AG04450 (cell line): ENCODE measurements around the gene PCLO. TPM values are rescaled to one million over a fixed set of nuclear protein-coding genes. Genes with fewer than 3 reads are reported as not detected.

Experiments
- CTCF ChIA-PET: fragments of 300-600, 350-600 bp; formaldehyde crosslinking; extraction: SDS; loops from one replicate; lab custom pipeline; 2022; ENCODE audit warnings: antibody characterized with exemption, inconsistent platforms; lab: Charles Lee
- POLR2A ChIA-PET: fragments of 350-600 bp; formaldehyde crosslinking; extraction: SDS; loops from one replicate; lab custom pipeline; 2021; ENCODE audit warnings: antibody characterized with exemption, inconsistent platforms; lab: Yijun Ruan, JAX
- DNase-seq: peaks from one replicate; pipeline ENCODE4 v3.0.0-alpha.2; 2011; ENCODE audit warnings: low read depth, low spot score
- H3K27ac ChIP-seq: one replicate; pipeline ENCODE4 v1.5.1; 2012; ENCODE audit warnings: low read depth, low read length, control low read depth
- H3K27me3 ChIP-seq: one replicate; pipeline ENCODE4 v1.6.0; 2012; ENCODE audit warnings: low read length; ENCODE audit not compliant: control insufficient read depth, insufficient read depth
- H3K4me3 ChIP-seq: 2 replicates; pipeline ENCODE4 v1.5.1; 2011; ENCODE audit warnings: mild to moderate bottlenecking, low read depth, low read length, control low read depth
- H3K9me3 ChIP-seq: 2 replicates; pipeline ENCODE4 v1.5.1; 2012; ENCODE audit warnings: low read length; ENCODE audit not compliant: control insufficient read depth, insufficient read depth
- CTCF ChIP-seq: IDR thresholded peaks from 2 replicates; pipeline ENCODE4 v1.5.1; 2011; ENCODE audit warnings: low read depth, low read length, control low read depth, inconsistent platforms
- polyA minus RNA-seq: library from RNA; depleted of rRNA, polyadenylated mRNA; stranded (reverse); fragments of >200 nt; gene quantifications from 2 replicates; pipeline ENCODE4 v1.2.3, GENCODE V29; 2011; rRNA and poly(A)+ RNA removed
- polyA plus RNA-seq: library from polyadenylated mRNA; depleted of rRNA; stranded (reverse); fragments of >200 nt; gene quantifications from 2 replicates; pipeline ENCODE4 v1.2.3, GENCODE V29; 2011; rRNA removed

Gene PCLO
- polyA plus RNA-seq (0.01 and 0.07 TPM in 2 replicates), polyA minus RNA-seq (0.04 TPM in 1 of 2 replicates, not detected in the other)

DNA sequence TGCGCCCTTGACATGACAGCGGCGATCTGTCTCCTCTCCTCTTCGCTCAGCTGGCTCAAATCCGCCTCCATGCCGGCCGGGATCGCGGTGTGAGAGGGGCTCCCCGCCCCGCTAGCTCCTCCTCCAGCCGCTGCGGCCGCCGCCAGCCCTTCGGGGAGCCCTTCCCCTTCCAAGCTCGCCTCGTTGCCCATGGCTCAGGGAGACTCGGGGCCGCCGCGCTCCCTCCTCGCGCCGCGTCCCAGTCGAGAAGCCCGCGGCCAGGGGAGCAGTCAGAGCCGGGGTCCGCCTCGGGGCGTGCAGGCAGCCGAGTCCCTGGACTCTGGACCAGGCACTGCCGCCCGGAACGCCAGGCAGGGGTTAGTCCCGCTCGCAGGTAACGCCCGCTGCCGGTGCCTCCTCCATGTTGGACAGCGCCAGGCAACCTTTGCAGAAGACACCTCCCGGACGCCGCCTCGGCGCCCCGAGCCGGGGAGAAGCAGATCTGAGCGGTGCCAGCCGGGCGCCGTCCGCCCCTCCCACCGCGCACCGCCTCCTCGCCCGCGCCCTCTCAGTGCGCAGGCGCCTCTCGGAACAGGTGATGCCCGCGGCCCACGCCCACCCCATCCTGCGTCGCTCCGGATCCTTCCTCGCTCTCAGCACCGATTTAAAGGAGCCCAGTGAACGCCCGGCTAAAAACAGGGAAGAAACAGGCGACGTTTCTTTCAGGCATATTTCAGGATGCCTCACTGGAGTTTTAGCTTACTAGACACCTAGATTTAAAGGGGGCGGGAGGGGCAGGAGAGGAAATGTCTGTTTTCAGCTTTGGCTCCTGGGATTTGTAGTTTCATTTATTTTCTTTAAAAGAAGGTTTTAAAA is at the start of gene PCLO:
PCLO (minus strand) TSS at position 483 of the 855 bp plus-strand sequence; CDS start at position 191, 292 bp downstream.
- Histone ChIP-seq H3K27ac (no peak within 1 kb of the TSS), H3K9me3 (no peaks in the 10 kb centered on the region), H3K27me3 (peaks cover 4% of the 10 kb centered on the region), H3K4me3 (peak within 1 kb of the TSS; percentile 65)
- no peak for TF ChIP-seq CTCF
- ChIA-PET POLR2A (no interaction called here), CTCF (no interaction called here)
- no peak for DNase-seq

DNA sequence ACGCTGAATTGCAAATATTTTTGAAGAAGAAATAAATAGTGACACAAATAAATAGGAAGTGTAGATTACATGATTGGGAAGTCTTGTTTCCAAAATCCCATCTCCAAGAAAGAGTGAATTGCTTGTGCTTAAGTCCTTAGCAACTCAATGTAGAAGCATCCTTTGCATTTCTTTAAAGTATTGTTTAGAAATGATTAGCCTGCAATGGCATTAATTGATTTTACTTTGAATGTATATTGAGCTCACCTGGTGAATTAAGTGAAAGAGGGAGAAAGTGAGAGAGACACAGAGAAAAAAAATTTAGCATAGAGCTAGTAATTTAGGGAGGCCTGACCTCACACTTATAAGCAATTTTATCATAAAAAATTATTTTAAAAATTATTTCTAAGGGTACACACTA is 49.0 kb upstream of the PCLO start:
- H3K4me3 ChIP-seq: no peak overlapping the region
- CTCF ChIA-PET: no interaction called here
- no peak for DNase-seq
- no peak for TF ChIP-seq CTCF
- no peaks in the 10 kb centered on the region for H3K9me3 ChIP-seq
- POLR2A ChIA-PET: no interaction called here
- H3K27ac ChIP-seq: no peak overlapping the region
- no peaks in the 10 kb centered on the region for H3K27me3 ChIP-seq

DNA sequence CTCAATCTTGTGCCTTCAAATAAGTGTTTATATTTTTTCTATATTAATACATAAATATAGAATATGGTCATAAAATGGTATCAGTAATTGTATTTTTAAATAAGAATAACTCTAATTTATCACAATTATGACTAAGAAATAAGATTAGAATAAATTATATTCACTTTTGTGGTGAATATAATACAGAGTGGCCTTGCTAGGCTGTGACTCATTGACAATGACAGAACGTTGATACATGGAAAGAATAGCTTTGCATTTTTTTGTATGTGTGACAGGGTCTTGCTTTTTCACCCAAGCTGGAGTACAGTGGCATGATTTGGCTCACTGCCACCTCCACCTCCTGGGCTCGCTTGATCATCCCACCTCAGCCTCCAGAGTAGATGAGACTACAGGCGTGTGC is 47.8 kb upstream of the PCLO start:
- DNase-seq: no peak

GRCh38 chr7:83204715-83205114 is 42.0 kb upstream of the PCLO start:
- no peak for DNase-seq
- TF ChIP-seq CTCF: no peak
- Histone ChIP-seq H3K9me3 (no peaks in the 10 kb centered on the region), H3K27me3 (no peaks in the 10 kb centered on the region), H3K4me3 (no peak overlapping the region), H3K27ac (no peak overlapping the region)
- ChIA-PET POLR2A (no interaction called here), CTCF (no interaction called here)

More for the DNA sequence above, 47.8 kb upstream of the PCLO start:
- H3K4me3 ChIP-seq: no peak overlapping the region
- no peak overlapping the region for H3K27ac ChIP-seq
- POLR2A ChIA-PET: no interaction called here
- CTCF ChIA-PET: interaction anchor here (0.7 kb wide), 1 partner anchor 8 kb away, joined by 5 read pairs; no protein-coding TSS in a partner anchor
- no peaks in the 10 kb centered on the region for H3K9me3 ChIP-seq
- H3K27me3 ChIP-seq: no peaks in the 10 kb centered on the region
- no peak for TF ChIP-seq CTCF

GRCh38 chr7:83201355-83201754 is 38.7 kb upstream of the PCLO start:
- no peaks in the 10 kb centered on the region for H3K9me3 ChIP-seq
- H3K27me3 ChIP-seq: no peaks in the 10 kb centered on the region
- CTCF ChIA-PET: interaction anchor here (0.6 kb wide), 1 partner anchor 18 kb away, joined by 3 read pairs; no protein-coding TSS in a partner anchor
- no peak for DNase-seq
- POLR2A ChIA-PET: no interaction called here
- no peak overlapping the region for H3K27ac ChIP-seq
- H3K4me3 ChIP-seq: no peak overlapping the region
- no peak for TF ChIP-seq CTCF
